ENCODE results near the gene CAVIN3. TPM values are rescaled to one million over a fixed set of nuclear protein-coding genes. Genes with fewer than 3 reads are reported as not detected.

CAVIN3 gene
- total and polyA plus RNA-seq, 7 experiments from 2014 or later, result 0.51 to 5.4 (median 0.61) TPM; not detected in 4

DNA sequence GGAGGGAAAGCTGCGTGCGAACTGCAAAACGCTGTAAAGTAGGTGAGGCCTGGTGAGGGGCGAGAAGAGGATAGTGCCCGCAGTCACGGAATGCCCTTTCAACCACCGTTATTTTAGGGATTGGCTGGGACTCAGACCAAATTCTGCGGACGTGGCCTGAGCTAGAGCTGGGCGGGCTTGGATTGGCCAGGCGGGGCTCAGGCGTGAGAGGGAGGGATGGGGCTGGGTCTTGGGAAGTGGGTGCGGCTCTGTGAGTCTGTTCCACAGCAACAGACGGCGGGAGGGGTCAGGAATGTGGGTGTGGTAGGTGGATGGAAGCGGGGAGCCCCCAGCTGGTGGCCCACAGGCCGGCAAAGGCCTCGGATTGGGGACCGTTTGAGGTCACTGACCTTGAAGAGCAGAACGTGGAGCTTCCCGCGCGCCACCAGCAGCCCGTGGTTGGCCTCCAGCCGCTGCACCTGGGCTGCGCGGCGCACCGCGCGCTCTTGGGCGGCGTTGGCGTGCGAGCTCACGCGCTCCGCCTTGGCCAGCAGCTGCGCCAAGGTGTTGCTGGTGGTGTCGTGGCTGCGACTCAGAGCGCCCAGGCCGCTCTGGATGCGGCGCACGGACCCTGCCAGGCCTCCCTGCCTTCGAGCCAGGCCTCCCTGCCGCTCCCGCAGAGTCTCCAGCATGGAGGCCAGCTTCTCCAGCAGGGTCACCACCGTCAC is 444 bp downstream of the CAVIN3 start:
- ChIA-PET CTCF (no interaction called here), POLR2A (interaction anchor here (0.7 kb wide), 1 partner anchor 61 kb away, joined by 3 read pairs; no protein-coding TSS in a partner anchor)
- peak; percentile 43 for ATAC-seq
- no peaks in the 10 kb centered on the region for H3K4me1 ChIP-seq (ENCODE audit: control insufficient read depth in 2 of 2, insufficient read depth in 2 of 2, low read length in 2 of 2)
- Mint-ChIP-seq H3K27ac (peak overlapping the region in 1 of 9 donors; percentile 96), H3K36me3 (peaks cover 0 to 3% (median 0%) of the 10 kb centered on the region in 5 donors), H3K27me3 (peaks cover 28 to 69% (median 62%) of the 10 kb centered on the region in 5 donors), H3K4me1 (peaks cover 0 to 40% (median 12%) of the 10 kb centered on the region in 7 donors), H3K9me3 (peaks cover 0 to 2% (median 0%) of the 10 kb centered on the region in 11 donors), H3K4me3 (peak overlapping the region in 5 of 10 donors; percentile 14 to 88 (median 36))
- no peak overlapping the region for H3K27ac ChIP-seq (ENCODE audit: low read depth, low read length)
- DNase-seq, result peak in 1 of 9 donors; percentile 54
- H3K9me3 ChIP-seq (ENCODE audit: control insufficient read depth in 2 of 3, low read length in 3 of 3), result no peaks in the 10 kb centered on the region
- no peak overlapping the region for H3K4me3 ChIP-seq (ENCODE audit: low read length)
- H3K27me3 ChIP-seq (ENCODE audit: control insufficient read depth in 2 of 2, insufficient read depth in 2 of 2, low read length in 2 of 2), result peaks cover 4 to 8% of the 10 kb centered on the region in 2 donors
- no peaks in the 10 kb centered on the region for H3K36me3 ChIP-seq (ENCODE audit: control insufficient read depth in 2 of 3, insufficient read depth in 3 of 3, low read length in 3 of 3)
- intact Hi-C loops (cut with micrococcal nuclease), result loop anchor here in 1 of 2 donors (2.0 to 5.0 kb wide), 3 partner anchors 33 to 85 kb away; partner anchors contain the start of gene FHIP1B

DNA sequence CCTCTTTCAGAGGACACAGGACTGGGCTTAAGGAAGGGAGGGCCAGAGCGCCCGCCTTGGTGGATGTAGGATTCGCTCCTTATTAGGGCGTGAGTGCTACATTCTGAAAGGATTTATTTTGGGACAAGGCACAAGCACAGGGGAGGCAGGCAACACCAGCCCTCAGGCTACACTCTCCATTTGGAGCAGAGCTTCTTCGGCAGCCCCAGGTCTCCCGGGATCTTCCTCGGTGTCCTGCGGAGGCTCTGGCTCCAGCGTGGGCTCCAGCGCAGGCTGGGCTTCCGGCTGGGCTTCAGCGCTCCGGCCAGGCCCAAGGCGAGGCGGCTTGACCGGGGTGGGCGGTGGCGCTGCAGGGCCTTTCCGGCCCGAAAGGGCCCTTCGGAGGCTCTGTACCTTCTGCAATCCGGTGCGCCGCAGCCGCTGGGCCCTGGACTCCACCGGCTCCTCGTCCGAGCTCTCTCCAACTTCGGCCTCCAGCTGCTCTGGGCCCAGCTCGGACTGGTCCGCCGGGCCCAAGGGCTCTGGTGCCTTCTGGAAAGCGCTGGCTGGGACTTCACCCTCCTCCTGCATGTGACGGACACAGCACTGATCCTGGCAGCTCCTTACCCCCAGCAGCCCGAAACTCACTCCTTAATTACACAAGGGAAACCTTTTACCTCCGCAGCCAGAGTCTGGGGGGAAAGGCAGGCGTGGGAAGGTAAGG is 1.1 kb downstream of the CAVIN3 start:
- peaks cover 4 to 8% of the 10 kb centered on the region in 2 donors for H3K27me3 ChIP-seq (ENCODE audit: control insufficient read depth in 2 of 2, insufficient read depth in 2 of 2, low read length in 2 of 2)
- H3K27me3 Mint-ChIP-seq, result peaks cover 32 to 69% (median 66%) of the 10 kb centered on the region in 5 donors
- H3K27ac ChIP-seq (ENCODE audit: low read depth, low read length), result no peak overlapping the region
- H3K9me3 Mint-ChIP-seq, result peaks cover 0 to 2% (median 0%) of the 10 kb centered on the region in 11 donors
- H3K4me1 ChIP-seq (ENCODE audit: control insufficient read depth in 2 of 2, insufficient read depth in 2 of 2, low read length in 2 of 2), result no peaks in the 10 kb centered on the region
- DNase-seq, result no peak
- no peak for ATAC-seq
- POLR2A ChIA-PET, result interaction anchor here (0.7 kb wide), 1 partner anchor 61 kb away, joined by 3 read pairs; no protein-coding TSS in a partner anchor
- no peaks in the 10 kb centered on the region for H3K36me3 ChIP-seq (ENCODE audit: control insufficient read depth in 2 of 3, insufficient read depth in 3 of 3, low read length in 3 of 3)
- H3K4me3 ChIP-seq (ENCODE audit: low read length), result no peak overlapping the region
- peak overlapping the region in 5 of 10 donors; percentile 14 to 88 (median 36) for H3K4me3 Mint-ChIP-seq
- intact Hi-C loops (cut with micrococcal nuclease), result loop anchor here in 1 of 2 donors (5.0 kb wide), 1 partner anchor 67 kb away; no protein-coding TSS in a partner anchor
- H3K4me1 Mint-ChIP-seq, result peaks cover 0 to 40% (median 12%) of the 10 kb centered on the region in 7 donors
- H3K36me3 Mint-ChIP-seq, result peaks cover 0 to 3% (median 0%) of the 10 kb centered on the region in 5 donors
- H3K9me3 ChIP-seq (ENCODE audit: control insufficient read depth in 2 of 3, low read length in 3 of 3), result no peaks in the 10 kb centered on the region
- peak overlapping the region in 1 of 9 donors; percentile 96 for H3K27ac Mint-ChIP-seq
- CTCF ChIA-PET, result no interaction called here

DNA sequence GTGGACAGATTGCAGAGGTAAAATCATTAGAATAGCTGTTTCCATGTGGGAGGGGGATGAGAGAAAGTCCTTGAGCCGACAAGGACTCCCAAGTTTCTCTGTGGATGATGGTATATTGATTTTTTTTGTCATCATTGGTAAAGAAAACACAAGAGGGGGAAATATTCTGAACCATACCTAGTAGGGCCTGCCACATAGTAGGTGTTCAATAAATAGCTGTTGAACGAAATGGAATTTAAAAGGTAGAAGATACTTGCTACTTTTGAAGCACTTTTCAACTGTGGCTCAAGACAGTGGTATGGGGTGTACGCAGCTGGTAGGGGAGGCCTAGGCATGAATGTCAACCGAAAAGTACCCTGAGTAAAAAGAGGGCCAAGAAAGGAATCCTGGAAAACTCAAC is 2.1 kb downstream of the CAVIN3 start:
- Mint-ChIP-seq H3K4me3 (peak overlapping the region in 3 of 10 donors; percentile 5 to 61 (median 21)), H3K27me3 (peaks cover 41 to 72% (median 65%) of the 10 kb centered on the region in 5 donors), H3K27ac (no peak overlapping the region), H3K9me3 (peaks cover 0 to 2% (median 0%) of the 10 kb centered on the region in 11 donors), H3K36me3 (peaks cover 0 to 3% (median 0%) of the 10 kb centered on the region in 5 donors), H3K4me1 (peaks cover 0 to 40% (median 12%) of the 10 kb centered on the region in 7 donors)
- no peak overlapping the region for H3K4me3 ChIP-seq (ENCODE audit: low read length)
- ATAC-seq (no peak), DNase-seq (no peak)
- intact Hi-C loops (cut with micrococcal nuclease), result loop anchor here in 1 of 2 donors (5.0 kb wide), 1 partner anchor 66 kb away; no protein-coding TSS in a partner anchor
- H3K4me1 ChIP-seq (ENCODE audit: control insufficient read depth in 2 of 2, insufficient read depth in 2 of 2, low read length in 2 of 2), result no peaks in the 10 kb centered on the region
- CTCF ChIA-PET, result no interaction called here
- no peak overlapping the region for H3K27ac ChIP-seq (ENCODE audit: low read depth, low read length)
- POLR2A ChIA-PET, result no interaction called here
- H3K36me3 ChIP-seq (ENCODE audit: control insufficient read depth in 2 of 3, insufficient read depth in 3 of 3, low read length in 3 of 3), result no peaks in the 10 kb centered on the region
- H3K27me3 ChIP-seq (ENCODE audit: control insufficient read depth in 2 of 2, insufficient read depth in 2 of 2, low read length in 2 of 2), result peaks cover 4 to 6% of the 10 kb centered on the region in 2 donors
- no peaks in the 10 kb centered on the region for H3K9me3 ChIP-seq (ENCODE audit: control insufficient read depth in 2 of 3, low read length in 3 of 3)

DNA sequence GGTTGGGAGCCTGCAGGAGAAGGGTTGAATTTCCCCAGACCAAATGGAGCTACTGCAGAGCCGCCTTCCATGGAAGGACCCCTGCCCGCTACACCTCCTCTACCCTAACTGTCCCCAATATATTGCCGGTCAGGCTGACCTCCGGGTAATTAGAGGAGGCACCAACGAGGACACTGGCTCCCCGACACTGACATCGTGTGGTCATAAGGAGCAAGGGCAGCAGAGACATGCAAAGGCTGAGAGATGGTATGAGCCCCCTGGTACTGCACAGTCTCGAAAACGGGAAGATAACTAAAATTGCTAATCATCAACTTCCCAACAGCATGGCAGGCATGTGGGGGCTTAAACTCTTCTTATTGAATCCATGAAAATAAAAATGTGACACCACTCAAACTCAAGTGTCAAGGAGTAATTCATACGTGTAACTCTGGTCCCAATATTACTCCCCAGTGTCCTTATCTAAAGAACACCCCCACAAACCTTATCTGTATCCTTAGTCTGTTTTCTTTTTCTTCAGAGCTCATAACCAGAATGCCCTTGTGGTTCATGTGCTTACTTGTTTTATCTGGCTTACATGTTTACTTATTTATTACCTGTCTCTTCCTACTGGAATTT is 4.4 kb downstream of the CAVIN3 start:
- ChIA-PET POLR2A (interaction anchor here (0.6 kb wide), 1 partner anchor 40 kb away, joined by 3 read pairs; no protein-coding TSS in a partner anchor), CTCF (interaction anchor here (0.6 to 0.8 kb wide), 2 partner anchors 15 to 298 kb away, joined by 3 to 4 read pairs; no protein-coding TSS in a partner anchor)
- H3K27me3 ChIP-seq (ENCODE audit: control insufficient read depth in 2 of 2, insufficient read depth in 2 of 2, low read length in 2 of 2), result peaks cover 2 to 4% of the 10 kb centered on the region in 2 donors
- H3K4me3 Mint-ChIP-seq, result no peak overlapping the region
- no peak overlapping the region for H3K4me3 ChIP-seq (ENCODE audit: low read length)
- intact Hi-C loops (cut with micrococcal nuclease), result loop anchor here (1.0 to 5.0 kb wide), 3 partner anchors 64 to 293 kb away; no protein-coding TSS in a partner anchor
- H3K9me3 ChIP-seq (ENCODE audit: control insufficient read depth in 2 of 3, low read length in 3 of 3), result no peaks in the 10 kb centered on the region
- H3K4me1 ChIP-seq (ENCODE audit: control insufficient read depth in 2 of 2, insufficient read depth in 2 of 2, low read length in 2 of 2), result no peaks in the 10 kb centered on the region
- H3K27me3 Mint-ChIP-seq, result peaks cover 40 to 57% (median 54%) of the 10 kb centered on the region in 5 donors
- peaks cover 0 to 1% (median 0%) of the 10 kb centered on the region in 5 donors for H3K36me3 Mint-ChIP-seq
- ATAC-seq (peak; percentile 77), DNase-seq (peak in 5 of 9 donors; percentile 7 to 38 (median 10))
- H3K4me1 Mint-ChIP-seq, result peaks cover 0 to 22% (median 10%) of the 10 kb centered on the region in 7 donors
- H3K27ac ChIP-seq (ENCODE audit: low read depth, low read length), result no peak overlapping the region
- H3K27ac Mint-ChIP-seq, result no peak overlapping the region
- no peaks in the 10 kb centered on the region for H3K36me3 ChIP-seq (ENCODE audit: control insufficient read depth in 2 of 3, insufficient read depth in 3 of 3, low read length in 3 of 3)
- H3K9me3 Mint-ChIP-seq, result no peaks in the 10 kb centered on the region

DNA sequence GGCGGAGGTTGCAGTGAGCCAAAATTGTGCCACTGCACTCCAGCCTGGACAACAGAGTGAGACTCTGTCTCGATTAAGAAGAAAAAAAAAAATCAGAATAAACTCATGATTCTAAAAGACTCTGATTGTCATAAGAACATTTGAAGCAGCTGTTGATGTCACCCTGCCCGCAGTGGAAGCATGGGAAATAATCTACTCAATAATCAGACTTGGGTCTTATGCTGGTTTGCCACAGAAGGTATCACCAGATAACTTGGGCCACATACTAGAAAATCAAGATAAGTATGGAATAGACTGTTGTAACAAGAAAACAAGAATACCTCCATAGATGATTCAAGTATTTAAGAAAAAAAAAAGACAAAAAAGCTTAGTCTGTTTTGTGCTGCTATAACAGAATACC is 8.2 kb downstream of the CAVIN3 start:
- Histone ChIP-seq H3K36me3 (ENCODE audit: control insufficient read depth in 2 of 3, insufficient read depth in 3 of 3, low read length in 3 of 3) (no peaks in the 10 kb centered on the region), H3K9me3 (ENCODE audit: control insufficient read depth in 2 of 3, low read length in 3 of 3) (no peaks in the 10 kb centered on the region), H3K27ac (ENCODE audit: low read depth, low read length) (no peak overlapping the region), H3K4me3 (ENCODE audit: low read length) (no peak overlapping the region), H3K4me1 (ENCODE audit: control insufficient read depth in 2 of 2, insufficient read depth in 2 of 2, low read length in 2 of 2) (no peaks in the 10 kb centered on the region), H3K27me3 (ENCODE audit: control insufficient read depth in 2 of 2, insufficient read depth in 2 of 2, low read length in 2 of 2) (peaks cover 4% of the 10 kb centered on the region in 2 donors)
- ChIA-PET POLR2A (no interaction called here), CTCF (interaction anchor here (0.6 kb wide), 1 partner anchor 1306 kb away, joined by 3 read pairs; no protein-coding TSS in a partner anchor)
- DNase-seq (no peak), ATAC-seq (no peak)
- Mint-ChIP-seq H3K9me3 (no peaks in the 10 kb centered on the region), H3K36me3 (no peaks in the 10 kb centered on the region), H3K4me3 (no peak overlapping the region), H3K27ac (no peak overlapping the region), H3K4me1 (peaks cover 0 to 7% (median 0%) of the 10 kb centered on the region in 7 donors), H3K27me3 (peaks cover 23 to 64% (median 39%) of the 10 kb centered on the region in 5 donors)
- intact Hi-C loops (cut with micrococcal nuclease), result no loop called here

DNA sequence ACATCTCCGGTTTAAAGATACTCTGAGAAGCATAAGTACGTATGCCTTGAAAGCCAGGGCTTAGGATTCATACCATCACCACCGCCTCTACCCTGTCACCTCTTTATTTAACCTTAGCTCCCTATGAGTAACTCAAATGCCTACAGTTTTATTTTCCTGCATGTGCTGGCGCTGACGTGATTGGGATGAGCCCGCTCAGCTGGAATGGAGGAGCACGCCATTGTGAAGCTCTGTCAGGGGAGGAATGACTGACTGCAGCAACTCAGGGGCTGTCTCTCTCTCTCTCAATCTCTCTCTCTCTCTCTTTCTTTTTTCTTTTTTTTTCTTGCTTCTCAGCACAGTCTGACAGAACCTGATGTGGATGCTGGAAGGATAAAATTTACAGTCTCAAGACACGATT is 12.4 kb downstream of the CAVIN3 start:
- POLR2A ChIA-PET, result no interaction called here
- Mint-ChIP-seq H3K4me1 (no peaks in the 10 kb centered on the region), H3K27me3 (peaks cover 9 to 56% (median 23%) of the 10 kb centered on the region in 5 donors), H3K4me3 (no peak overlapping the region), H3K27ac (no peak overlapping the region), H3K36me3 (no peaks in the 10 kb centered on the region), H3K9me3 (no peaks in the 10 kb centered on the region)
- Histone ChIP-seq H3K27me3 (ENCODE audit: control insufficient read depth in 2 of 2, insufficient read depth in 2 of 2, low read length in 2 of 2) (peaks cover 0 to 4% of the 10 kb centered on the region in 2 donors), H3K27ac (ENCODE audit: low read depth, low read length) (no peak overlapping the region), H3K4me3 (ENCODE audit: low read length) (no peak overlapping the region), H3K4me1 (ENCODE audit: control insufficient read depth in 2 of 2, insufficient read depth in 2 of 2, low read length in 2 of 2) (no peaks in the 10 kb centered on the region), H3K36me3 (ENCODE audit: control insufficient read depth in 2 of 3, insufficient read depth in 3 of 3, low read length in 3 of 3) (no peaks in the 10 kb centered on the region), H3K9me3 (ENCODE audit: control insufficient read depth in 2 of 3, low read length in 3 of 3) (no peaks in the 10 kb centered on the region)
- no peak for ATAC-seq
- DNase-seq, result no peak
- intact Hi-C loops (cut with micrococcal nuclease), result no loop called here
- CTCF ChIA-PET, result interaction anchor here (0.6 kb wide), 1 partner anchor 1256 kb away, joined by 3 read pairs; no protein-coding TSS in a partner anchor
